GM19463 (cell line): ENCODE measurements around the gene MTAP.
"Not testable (repeated sequence)": the region's sequence is repeated elsewhere in the genome, so short reads cannot be mapped to it uniquely, and the experiment has no call there.

Source experiments
- ATAC-seq: cut with Tn5 transposase; IDR thresholded peaks from one replicate; pipeline ENCODE4 v1.9.1; 2021; ENCODE audit warnings: mild to moderate bottlenecking, moderate library complexity; ENCODE audit not compliant: unreplicated experiment

MTAP gene

GRCh38 chr9:21906213-21906612 is 103.8 kb downstream of the MTAP start:
- no peak for ATAC-seq

- ATAC-seq: no peak
Observed at GRCh38 chr9:21906881-21907280, 104.4 kb downstream of the MTAP start.

GRCh38 chr9:21919377-21920362 is 117.2 kb downstream of the MTAP start:
- peak; percentile 80 for ATAC-seq

- ATAC-seq: no peak
Observed at GRCh38 chr9:21923694-21924093, 121.3 kb downstream of the MTAP start.

GRCh38 chr9:21927752-21928151 is 125.3 kb downstream of the MTAP start:
- ATAC-seq: no peak

GRCh38 chr9:21931428-21931827 is 129.0 kb downstream of the MTAP start:
- no peak for ATAC-seq

- no peak for ATAC-seq
Observed at GRCh38 chr9:21933281-21933680, 130.8 kb downstream of the MTAP start.

- no peak for ATAC-seq
Observed at GRCh38 chr9:21933865-21934264, 131.4 kb downstream of the MTAP start.

GRCh38 chr9:21935631-21936030 is 133.2 kb downstream of the MTAP start:
- no peak for ATAC-seq

GRCh38 chr9:21936161-21936560 is 133.7 kb downstream of the MTAP start:
- ATAC-seq: no peak

GRCh38 chr9:21941337-21941995 is 139.0 kb downstream of the MTAP start:
- no peak for ATAC-seq

GRCh38 chr9:21943464-21943863 is 141.0 kb downstream of the MTAP start:
- no peak for ATAC-seq

- ATAC-seq: no peak
Observed at GRCh38 chr9:21945606-21946005, 143.2 kb downstream of the MTAP start.

- ATAC-seq: no peak
Observed at GRCh38 chr9:21958833-21959232, 156.4 kb downstream of the MTAP start.

GRCh38 chr9:21959268-21959667 is 156.8 kb downstream of the MTAP start:
- ATAC-seq: not testable (repeated sequence)

GRCh38 chr9:21961569-21961968 is 159.1 kb downstream of the MTAP start:
- no peak for ATAC-seq

GRCh38 chr9:21964925-21965385 is 162.5 kb downstream of the MTAP start:
- peak; percentile 55 for ATAC-seq

- peak; percentile 85 for ATAC-seq
Observed at GRCh38 chr9:21965401-21965951, 163.0 kb downstream of the MTAP start.

GRCh38 chr9:21966140-21966851 is 163.9 kb downstream of the MTAP start:
- no peak for ATAC-seq

- no peak for ATAC-seq
Observed at GRCh38 chr9:21967169-21967568, 164.7 kb downstream of the MTAP start.

- ATAC-seq: no peak
Observed at GRCh38 chr9:21967702-21968101, 165.3 kb downstream of the MTAP start.
